H1 (cell line): ENCODE data around the gene UNC13C. TPM values are rescaled to one million over a fixed set of nuclear protein-coding genes. Genes with fewer than 3 reads are reported as not detected.

Experiments
- CBX5 ChIP-seq: fragments of 300-800, 300-1000 bp; sonication (generic); IDR thresholded peaks from 2 replicates; pipeline ENCODE4 v1.7.1; 2016; ENCODE audit warnings: antibody characterized with exemption, low read length, low read depth
- EP300 ChIP-seq, 2 experiments: IDR thresholded peaks; 1 replicate in 1 of 2; 2 replicates in 1 of 2; pipeline ENCODE4 v1.6.1; 2011 to 2012; ENCODE audit warnings: low read depth in 2 of 2, low read length in 2 of 2, mild to moderate bottlenecking in 2 of 2, borderline replicate concordance in 1 of 2, inconsistent platforms in 1 of 2, moderate library complexity in 1 of 2
- KDM1A ChIP-seq: fragments of 200-600, 300-600 bp; sonication (generic); IDR thresholded peaks from 2 replicates; pipeline ENCODE4 v1.7.1; 2016; ENCODE audit warnings: mild to moderate bottlenecking, low read length, borderline replicate concordance
- POLR2A ChIP-seq, 2 experiments: IDR thresholded peaks; 1 replicate in 1 of 2; 2 replicates in 1 of 2; pipeline ENCODE4 v1.6.1; 2011; ENCODE audit warnings: low read depth in 2 of 2, low read length in 2 of 2, mild to moderate bottlenecking in 2 of 2; ENCODE audit errors: control extremely low read depth in 1 of 2
- POU5F1 ChIP-seq: IDR thresholded peaks from 2 replicates; pipeline ENCODE4 v1.6.1; 2011; ENCODE audit warnings: low read depth, mild to moderate bottlenecking, low read length, moderate library complexity
- USF2 ChIP-seq: IDR thresholded peaks from 2 replicates; pipeline ENCODE4 v1.6.1; 2011; ENCODE audit warnings: low read length, improper control_type of control experiment
- polyA plus RNA-seq, 7 experiments: library from polyadenylated mRNA; depleted of rRNA in 3 of 7; stranded (reverse) in 5 of 7; unstranded in 2 of 7; fragments of >200 nt in 5 of 7; fragments of 200-250 nt in 2 of 7; gene quantifications; 1 replicate in 5 of 7; 2 replicates in 1 of 7; 4 replicates in 1 of 7; pipeline versions ENCODE4 v1.2.1 to v1.2.3, GENCODE V29; 2011 to 2013; ENCODE audit warnings: missing spikeins in 2 of 7, mixed read lengths in 2 of 7
- total RNA-seq: library from RNA; stranded (reverse); fragmentation: NEBNext Ultra II Directional; extraction: Animal tissue kit (Norgen Biotek cat#: 25700); gene quantifications from 2 replicates; pipeline ENCODE4 v1.2.1, GENCODE V29; 2021

UNC13C gene
- total and polyA plus RNA-seq, 2 of the 8 experiments (the other 6 are each of a cell fraction or from before 2014, with no cell fraction given) = 0.02 to 0.13 TPM

- TF ChIP-seq EP300 (IDR thresholded peaks at IDR 0.05; ENCODE audit: borderline replicate concordance in 1 of 2, low read depth in 2 of 2, low read length in 2 of 2) = no peak
- TF ChIP-seq POLR2A (IDR thresholded peaks at IDR 0.05; ENCODE audit: control extremely low read depth in 1 of 2, low read depth in 2 of 2, low read length in 2 of 2) = no peak
- no peak for TF ChIP-seq POU5F1
- TF ChIP-seq CBX5 = no peak
- TF ChIP-seq KDM1A = no peak
- TF ChIP-seq USF2 = no peak
Observed at GRCh38 chr15:54206586-54207321, 228.5 kb downstream of the UNC13C start (continued).
